Trophoblast cell (in vitro differentiated cells and primary cell): ENCODE data around the gene EMC6.

Experiments used
- DNase-seq, 2 donors: peaks; one replicate each; pipeline ENCODE4 v3.0.0-alpha.2; 2016
- H2AFZ ChIP-seq: 2 replicates; pipeline ENCODE4 v1.6.1; 2013; ENCODE audit warnings: low read length, moderate library complexity, mild to moderate bottlenecking; ENCODE audit not compliant: insufficient read depth, poor library complexity
- H2AK5ac ChIP-seq: 2 replicates; pipeline ENCODE4 v1.6.1; 2013; ENCODE audit warnings: mild to moderate bottlenecking, low read length
- H2BK120ac ChIP-seq: 2 replicates; pipeline ENCODE4 v1.6.1; 2013; ENCODE audit warnings: low read length, mild to moderate bottlenecking, moderate library complexity; ENCODE audit not compliant: insufficient read depth, poor library complexity
- H2BK12ac ChIP-seq: 2 replicates; pipeline ENCODE4 v1.6.1; 2013; ENCODE audit warnings: mild to moderate bottlenecking, low read length, moderate library complexity
- H2BK5ac ChIP-seq: 2 replicates; pipeline ENCODE4 v1.6.1; 2013; ENCODE audit warnings: low read length, low read depth, moderate library complexity, mild to moderate bottlenecking; ENCODE audit not compliant: poor library complexity
- H3K14ac ChIP-seq: 2 replicates; pipeline ENCODE4 v1.6.1; 2013; ENCODE audit warnings: mild to moderate bottlenecking, low read length
- H3K18ac ChIP-seq: 2 replicates; pipeline ENCODE4 v1.6.1; 2013; ENCODE audit warnings: mild to moderate bottlenecking, low read length
- H3K23ac ChIP-seq: 2 replicates; pipeline ENCODE4 v1.6.1; 2013; ENCODE audit warnings: low read length
- H3K27ac ChIP-seq: 2 replicates; pipeline ENCODE4 v1.5.1; 2013; ENCODE audit warnings: low read depth, mild to moderate bottlenecking, inconsistent platforms, low read length, moderate library complexity
- H3K27me3 ChIP-seq: 2 replicates; pipeline ENCODE4 v1.6.1; 2013; ENCODE audit warnings: inconsistent platforms, mild to moderate bottlenecking, low read length, moderate library complexity; ENCODE audit not compliant: insufficient read depth
- H3K36me3 ChIP-seq, 2 experiments: 1 replicate in 1 of 2; 2 replicates in 1 of 2; pipeline ENCODE4 v1.6.1; 2013; ENCODE audit warnings: low read length in 2 of 2, mild to moderate bottlenecking in 2 of 2, moderate library complexity in 1 of 2; ENCODE audit not compliant: insufficient read depth in 2 of 2, control insufficient read depth in 1 of 2
- H3K4ac ChIP-seq: 2 replicates; pipeline ENCODE4 v1.6.1; 2013; ENCODE audit warnings: low read depth, mild to moderate bottlenecking, low read length, moderate library complexity
- H3K4me1 ChIP-seq, 2 experiments: 1 replicate in 1 of 2; 2 replicates in 1 of 2; pipeline ENCODE4 v1.6.1; 2013; ENCODE audit warnings: low read length in 2 of 2, mild to moderate bottlenecking in 2 of 2, moderate library complexity in 1 of 2; ENCODE audit not compliant: insufficient read depth in 2 of 2, control insufficient read depth in 1 of 2
- H3K4me2 ChIP-seq: 2 replicates; pipeline ENCODE4 v1.6.1; 2013; ENCODE audit warnings: inconsistent platforms, mild to moderate bottlenecking, low read length, moderate library complexity
- H3K4me3 ChIP-seq: 2 replicates; pipeline ENCODE4 v1.5.1; 2013; ENCODE audit warnings: mild to moderate bottlenecking, low read depth, low read length, inconsistent platforms
- H3K79me1 ChIP-seq: one replicate; pipeline ENCODE4 v1.6.1; 2013; ENCODE audit warnings: low read length
- H3K79me2 ChIP-seq: 2 replicates; pipeline ENCODE4 v1.6.1; 2013; ENCODE audit warnings: low read length, mild to moderate bottlenecking; ENCODE audit not compliant: control insufficient read depth, insufficient read depth, poor library complexity
- H3K9ac ChIP-seq: 2 replicates; pipeline ENCODE4 v1.6.1; 2013; ENCODE audit warnings: mild to moderate bottlenecking, low read length
- H3K9me3 ChIP-seq: 2 replicates; pipeline ENCODE4 v1.6.1; 2013; ENCODE audit warnings: low read depth, mild to moderate bottlenecking, control low read depth, inconsistent platforms, low read length; ENCODE audit not compliant: insufficient read depth
- H4K12ac ChIP-seq: 2 replicates; pipeline ENCODE4 v1.6.1; 2013; ENCODE audit warnings: low read depth, mild to moderate bottlenecking, low read length, moderate library complexity
- H4K8ac ChIP-seq: 2 replicates; pipeline ENCODE4 v1.6.1; 2013; ENCODE audit warnings: low read depth, mild to moderate bottlenecking, low read length, moderate library complexity
- H4K91ac ChIP-seq: one replicate; pipeline ENCODE4 v1.6.1; 2013; ENCODE audit warnings: low read depth, mild to moderate bottlenecking, low read length, moderate library complexity
- WGBS: extraction: QIAGEN DNeasy Blood & Tissue Kit; methylation state at CpG from one replicate; pipeline ENCODE4 v1.1.7; 2013; ENCODE audit warnings: missing lambda C conversion rate; ENCODE audit not compliant: insufficient read length, insufficient coverage; ENCODE audit errors: extremely low coverage; 5-methylcytosine and 5-hydroxymethylcytosine counted together

EMC6 gene

GRCh38 chr17:3641014-3641413, 27.6 kb upstream of the EMC6 start:
- Histone ChIP-seq H3K27ac (no peak overlapping the region), H3K23ac (no peak overlapping the region), H3K27me3 (no peaks in the 10 kb centered on the region), H3K4me2 (no peak overlapping the region), H3K36me3 (peaks cover 20% of the 10 kb centered on the region in 2 experiments), H4K12ac (no peak overlapping the region), H2BK12ac (no peak overlapping the region), H3K9me3 (no peaks in the 10 kb centered on the region), H4K91ac (no peak overlapping the region), H3K14ac (no peak overlapping the region), H3K9ac (no peak overlapping the region), H2AK5ac (no peak overlapping the region), H3K4me1 (peaks cover 0 to 4% of the 10 kb centered on the region in 2 experiments), H3K79me2 (peaks cover 6% of the 10 kb centered on the region), H2BK5ac (no peak overlapping the region), H2BK120ac (no peak overlapping the region), H3K4me3 (no peak overlapping the region), H3K4ac (no peak overlapping the region), H4K8ac (no peak overlapping the region), H2AFZ (no peak overlapping the region), H3K18ac (no peak overlapping the region), H3K79me1 (peaks cover 3% of the 10 kb centered on the region)
- no peak for DNase-seq
- WGBS = no CpG with 5 or more reads among the region's 3 CpGs

GRCh38 chr17:3641717-3642486, 26.7 kb upstream of the EMC6 start:
- Histone ChIP-seq H2BK120ac (no peak overlapping the region), H3K4me2 (no peak overlapping the region), H3K9ac (no peak overlapping the region), H3K79me1 (no peaks in the 10 kb centered on the region), H3K27me3 (no peaks in the 10 kb centered on the region), H2BK5ac (no peak overlapping the region), H2AFZ (no peak overlapping the region), H3K4me1 (peaks cover 0 to 4% of the 10 kb centered on the region in 2 experiments), H2BK12ac (no peak overlapping the region), H3K14ac (no peak overlapping the region), H4K8ac (no peak overlapping the region), H3K27ac (no peak overlapping the region), H4K91ac (no peak overlapping the region), H3K79me2 (peaks cover 1% of the 10 kb centered on the region), H4K12ac (no peak overlapping the region), H2AK5ac (no peak overlapping the region), H3K9me3 (no peaks in the 10 kb centered on the region), H3K23ac (no peak overlapping the region), H3K36me3 (peaks cover 22 to 25% of the 10 kb centered on the region in 2 experiments), H3K4ac (no peak overlapping the region), H3K4me3 (no peak overlapping the region), H3K18ac (no peak overlapping the region)
- WGBS = no CpG with 5 or more reads among the region's 19 CpGs
- DNase-seq = peak in 1 of 2 donors; percentile 41

- Histone ChIP-seq H4K91ac (no peak overlapping the region), H4K12ac (no peak overlapping the region), H2AK5ac (no peak overlapping the region), H3K23ac (no peak overlapping the region), H4K8ac (no peak overlapping the region), H3K4me3 (no peak overlapping the region), H3K4ac (no peak overlapping the region), H3K36me3 (peaks cover 25 to 26% of the 10 kb centered on the region in 2 experiments), H3K9me3 (no peaks in the 10 kb centered on the region), H3K27ac (no peak overlapping the region), H3K4me2 (no peak overlapping the region), H2BK120ac (no peak overlapping the region), H2BK12ac (no peak overlapping the region), H2BK5ac (no peak overlapping the region), H3K18ac (no peak overlapping the region), H3K9ac (no peak overlapping the region), H3K14ac (no peak overlapping the region), H3K79me1 (no peaks in the 10 kb centered on the region), H2AFZ (no peak overlapping the region), H3K79me2 (no peaks in the 10 kb centered on the region), H3K4me1 (no peaks in the 10 kb centered on the region), H3K27me3 (no peaks in the 10 kb centered on the region)
- no peak for DNase-seq
- WGBS = no CpG with 5 or more reads among the region's 4 CpGs
These were observed 24.7 kb upstream of the EMC6 start for GRCh38 chr17:3643889-3644349.

GRCh38 chr17:3645310-3645709, 23.3 kb upstream of the EMC6 start:
- Histone ChIP-seq H3K4me3 (no peak overlapping the region), H2AFZ (no peak overlapping the region), H3K79me2 (no peaks in the 10 kb centered on the region), H3K36me3 (peaks cover 21 to 26% of the 10 kb centered on the region in 2 experiments), H4K12ac (no peak overlapping the region), H3K27ac (no peak overlapping the region), H2AK5ac (no peak overlapping the region), H4K8ac (no peak overlapping the region), H3K9me3 (no peaks in the 10 kb centered on the region), H3K4me2 (no peak overlapping the region), H3K14ac (no peak overlapping the region), H2BK120ac (no peak overlapping the region), H3K4ac (no peak overlapping the region), H3K27me3 (no peaks in the 10 kb centered on the region), H3K23ac (no peak overlapping the region), H3K4me1 (no peaks in the 10 kb centered on the region), H2BK5ac (no peak overlapping the region), H3K18ac (no peak overlapping the region), H3K79me1 (no peaks in the 10 kb centered on the region), H4K91ac (no peak overlapping the region), H3K9ac (no peak overlapping the region), H2BK12ac (no peak overlapping the region)
- WGBS = no CpG with 5 or more reads among the region's 5 CpGs
- DNase-seq = no peak
